22Rv1 (cell line): Measurements from ENCODE around the gene MRPS14.

Experiments used
- ZFX ChIP-seq: fragments of 450-650 bp; IDR thresholded peaks from 2 replicates; pipeline ENCODE4 v1.6.1; 2017; ENCODE audit warnings: antibody characterized with exemption, borderline replicate concordance
- TF ChIP-seq, protein P1 (sequence below): fragments of 450-650 bp; IDR thresholded peaks from 2 replicates; pipeline ENCODE4 v1.5.1; 2017; ENCODE audit warnings: mild to moderate bottlenecking

DNA sequence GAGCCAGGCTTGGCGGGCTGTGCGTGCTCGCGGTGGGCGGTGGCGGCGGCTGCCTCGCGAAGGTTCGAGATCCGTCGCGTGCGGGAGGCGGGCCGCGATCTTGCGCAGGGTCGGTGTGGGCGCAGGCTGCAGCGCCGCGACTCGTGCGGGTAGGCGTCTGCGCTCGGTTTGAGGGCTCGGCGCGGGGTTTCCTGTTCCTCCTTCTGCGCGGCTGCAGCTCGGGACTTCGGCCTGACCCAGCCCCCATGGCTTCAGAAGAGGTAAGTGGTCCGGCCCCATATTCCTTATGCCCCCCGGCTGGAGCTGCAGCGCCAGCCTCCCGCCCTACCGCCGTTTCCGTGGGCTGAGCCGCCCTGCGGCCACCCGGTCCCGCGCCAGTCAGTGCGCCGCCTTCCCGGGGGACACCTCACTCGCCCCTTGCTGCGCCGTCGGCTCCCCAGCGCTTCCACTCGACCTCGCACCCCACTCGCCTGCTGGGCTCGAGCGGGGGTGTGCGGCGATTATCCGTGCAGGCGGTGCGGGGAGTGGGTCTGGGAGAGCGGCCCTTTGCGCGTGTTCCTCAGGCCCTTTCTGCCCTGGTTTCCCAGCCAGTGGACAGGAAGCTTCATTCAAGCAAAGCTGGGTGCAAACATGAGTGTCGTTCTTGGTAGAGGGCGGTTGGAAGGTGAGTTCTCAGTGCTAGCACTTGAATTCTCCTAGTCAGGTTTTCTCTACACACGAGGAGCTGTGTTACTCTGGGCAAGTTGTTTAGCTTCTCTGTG lies 23.1 kb downstream of the MRPS14 start, which contains the start of gene CACYBP:
- TF ChIP-seq ZFX, result no peak
- TF ChIP-seq, protein P1, sequence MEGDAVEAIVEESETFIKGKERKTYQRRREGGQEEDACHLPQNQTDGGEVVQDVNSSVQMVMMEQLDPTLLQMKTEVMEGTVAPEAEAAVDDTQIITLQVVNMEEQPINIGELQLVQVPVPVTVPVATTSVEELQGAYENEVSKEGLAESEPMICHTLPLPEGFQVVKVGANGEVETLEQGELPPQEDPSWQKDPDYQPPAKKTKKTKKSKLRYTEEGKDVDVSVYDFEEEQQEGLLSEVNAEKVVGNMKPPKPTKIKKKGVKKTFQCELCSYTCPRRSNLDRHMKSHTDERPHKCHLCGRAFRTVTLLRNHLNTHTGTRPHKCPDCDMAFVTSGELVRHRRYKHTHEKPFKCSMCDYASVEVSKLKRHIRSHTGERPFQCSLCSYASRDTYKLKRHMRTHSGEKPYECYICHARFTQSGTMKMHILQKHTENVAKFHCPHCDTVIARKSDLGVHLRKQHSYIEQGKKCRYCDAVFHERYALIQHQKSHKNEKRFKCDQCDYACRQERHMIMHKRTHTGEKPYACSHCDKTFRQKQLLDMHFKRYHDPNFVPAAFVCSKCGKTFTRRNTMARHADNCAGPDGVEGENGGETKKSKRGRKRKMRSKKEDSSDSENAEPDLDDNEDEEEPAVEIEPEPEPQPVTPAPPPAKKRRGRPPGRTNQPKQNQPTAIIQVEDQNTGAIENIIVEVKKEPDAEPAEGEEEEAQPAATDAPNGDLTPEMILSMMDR, result peak; percentile 21
